ENCODE data around the gene SMIM32.
A peak's percentile ranks its signal among the peaks of the same experiment; 100 is the strongest.

The SMIM32 gene

DNA sequence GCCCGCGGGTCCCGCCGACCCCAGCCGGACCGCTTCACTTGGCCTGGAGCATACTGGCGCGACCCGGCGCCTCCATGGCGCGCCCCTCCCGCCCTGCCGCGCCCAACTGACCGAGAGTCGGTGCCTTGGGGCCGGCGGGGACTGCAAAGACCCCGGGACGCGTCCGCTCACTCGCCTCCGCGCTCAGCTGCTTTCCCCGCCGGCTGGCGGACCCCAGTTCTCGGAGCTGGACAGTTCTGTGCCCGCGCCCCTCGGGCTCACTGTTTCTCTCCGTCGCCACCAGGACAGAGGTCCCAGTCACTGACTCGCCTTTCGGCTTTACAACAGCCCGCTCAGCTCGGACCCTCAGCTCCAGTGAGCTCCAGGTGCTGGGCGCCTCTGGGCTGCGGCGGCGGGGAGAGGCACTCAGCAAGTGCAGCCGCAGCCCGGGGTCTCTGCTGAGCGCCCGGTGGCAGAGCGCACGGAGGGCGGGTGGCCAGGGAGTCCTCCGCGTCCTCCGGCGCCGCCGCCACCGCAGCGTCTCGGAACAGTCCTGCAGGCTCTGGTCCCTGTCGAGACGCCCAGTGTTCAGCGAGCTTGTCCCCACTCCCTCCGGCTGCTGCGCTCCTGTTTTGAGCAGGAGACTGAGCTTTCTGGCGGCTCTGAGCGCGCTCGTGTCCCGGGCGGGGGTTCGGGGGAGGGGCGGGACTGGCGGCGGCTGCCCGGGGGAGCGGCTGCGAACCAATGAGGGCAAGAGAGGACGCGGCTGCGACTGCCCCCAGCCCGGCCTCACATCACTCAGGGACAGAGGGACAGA, at the start of gene SMIM32:
TSS of gene SMIM32 (minus strand) at position 637 of the 796 bp plus-strand sequence. CDS start 638 bp downstream, outside the sequence.
- no peak for DNase-seq (ENCODE audit: low spot score)

DNA sequence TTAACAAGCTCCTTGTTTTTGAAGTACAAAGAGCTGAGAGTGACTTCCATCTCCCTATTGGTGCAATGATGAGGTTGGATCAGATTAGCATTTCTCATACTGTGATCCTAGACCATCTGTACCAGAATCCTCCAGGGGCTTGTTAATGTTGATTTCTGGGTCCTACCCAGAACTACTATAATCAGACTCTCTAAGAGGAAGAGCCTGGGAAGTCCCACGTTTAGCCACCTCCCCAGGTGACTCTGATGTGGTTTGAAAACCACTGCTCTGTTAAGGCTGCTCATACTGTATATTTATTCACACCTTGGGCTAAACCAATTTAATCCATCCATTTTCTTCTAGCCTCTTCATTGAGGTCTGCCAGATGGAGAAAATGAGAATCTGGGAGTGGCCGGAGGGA, 49.6 kb upstream of the SMIM32 start:
- DNase-seq (ENCODE audit: low spot score): no peak

DNA sequence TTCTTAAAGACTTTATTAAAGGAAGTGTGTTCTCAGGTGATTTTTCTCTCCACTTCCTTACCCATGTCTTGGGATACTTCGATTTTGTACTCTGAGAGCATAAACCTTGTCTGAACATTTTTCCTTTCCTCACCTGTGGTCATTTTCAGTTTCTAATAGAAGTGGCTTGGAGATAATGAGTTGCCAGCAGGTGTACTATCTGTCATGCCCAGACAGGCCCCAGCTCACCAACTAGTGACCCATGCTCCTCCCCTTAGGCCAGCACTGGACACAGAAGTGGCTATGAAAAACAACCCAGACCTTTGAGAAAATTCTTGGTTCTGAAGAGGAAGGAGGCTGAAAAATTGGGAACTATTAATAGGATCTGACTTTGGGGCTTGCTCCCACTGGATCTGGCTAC, 49.2 kb upstream of the SMIM32 start:
- DNase-seq (ENCODE audit: low spot score): no peak

DNA sequence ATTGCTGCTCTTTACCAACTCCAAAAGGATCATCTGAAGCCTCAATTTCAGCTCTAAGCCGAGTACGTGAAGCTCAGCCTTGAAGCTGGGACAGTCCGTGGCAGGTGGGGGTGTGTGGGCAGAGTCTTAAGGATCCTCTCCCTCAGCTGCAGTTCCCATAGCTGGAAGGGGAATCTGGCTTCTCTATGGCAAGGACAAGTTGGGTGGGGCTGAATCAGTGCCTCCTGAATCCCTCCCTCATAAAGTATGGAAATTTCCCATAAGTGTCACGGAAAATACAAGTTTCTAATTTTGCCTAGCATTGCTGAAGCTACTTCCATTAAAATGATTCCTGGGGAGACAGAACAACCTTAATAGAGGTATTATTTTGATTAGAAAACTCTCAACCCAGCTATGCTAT, 47.9 kb upstream of the SMIM32 start:
- no peak for DNase-seq (ENCODE audit: low spot score)

DNA sequence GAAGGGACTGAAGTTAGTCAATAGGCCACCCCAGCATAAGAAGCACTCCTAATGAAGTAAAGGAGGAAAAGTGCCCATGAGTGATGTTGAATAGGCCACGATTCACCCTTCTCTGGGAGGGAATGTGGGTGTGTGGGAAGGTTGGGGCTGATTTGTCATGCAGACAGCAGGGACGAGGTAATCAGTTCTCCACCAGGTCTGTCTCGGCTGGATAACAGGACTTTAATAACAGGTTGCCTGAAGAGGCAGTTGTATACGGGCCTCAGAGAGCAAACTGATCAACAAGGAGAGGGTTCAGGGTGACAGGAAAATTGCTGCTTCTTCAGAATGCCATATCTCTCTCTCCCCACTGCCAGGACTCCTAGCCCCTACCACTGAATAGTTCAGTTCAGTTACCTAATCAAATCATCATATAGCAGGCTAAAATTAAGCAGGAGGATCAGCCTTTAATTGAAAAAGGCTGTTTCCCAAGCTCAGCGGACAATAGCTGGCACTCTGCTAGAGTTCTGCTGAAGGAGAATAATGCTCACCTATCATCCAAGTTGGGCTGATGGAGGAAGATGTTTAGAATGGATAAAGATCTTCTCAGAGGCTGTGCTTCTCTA, 43.6 kb upstream of the SMIM32 start:
- no peak for DNase-seq (ENCODE audit: low spot score)

DNA sequence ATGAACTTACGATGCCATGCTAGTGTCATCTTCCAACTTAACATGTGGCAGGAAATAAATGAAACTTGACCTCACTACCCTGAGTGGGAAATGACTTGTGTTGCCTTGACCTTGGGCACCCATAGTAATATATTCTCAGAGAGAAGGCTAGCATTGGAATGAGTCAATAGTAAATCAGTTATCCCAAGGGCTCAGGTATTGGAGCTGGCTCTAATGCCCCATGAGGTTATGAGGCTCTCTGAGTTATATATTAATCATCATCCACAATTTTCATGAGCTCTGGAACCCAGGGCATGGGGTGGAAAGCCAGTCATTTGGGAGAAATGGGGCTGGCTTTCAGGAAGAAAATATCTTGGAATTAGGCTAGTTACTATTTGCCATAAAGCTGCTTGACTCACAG, 42.4 kb upstream of the SMIM32 start:
- no peak for DNase-seq (ENCODE audit: low spot score)

DNA sequence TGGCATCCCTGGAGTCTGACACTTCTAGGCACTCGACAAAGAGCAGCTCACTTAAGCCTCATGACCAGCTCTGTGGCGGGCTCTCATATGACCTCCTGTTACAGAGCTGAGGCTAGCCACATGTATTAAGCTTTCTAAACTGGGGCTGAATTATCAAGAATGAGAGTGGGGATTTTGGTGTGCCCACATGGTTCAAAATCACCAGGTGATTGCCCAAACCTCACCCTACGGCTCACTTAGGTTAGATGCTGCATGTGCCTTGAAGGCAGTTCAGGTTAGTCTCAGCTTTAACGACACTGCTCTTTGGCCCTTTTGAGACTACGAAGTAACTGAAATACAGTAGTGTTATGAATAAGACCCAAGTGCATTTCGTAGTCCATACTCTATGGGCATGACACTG, 39.4 kb upstream of the SMIM32 start:
- DNase-seq (ENCODE audit: low spot score): no peak

DNA sequence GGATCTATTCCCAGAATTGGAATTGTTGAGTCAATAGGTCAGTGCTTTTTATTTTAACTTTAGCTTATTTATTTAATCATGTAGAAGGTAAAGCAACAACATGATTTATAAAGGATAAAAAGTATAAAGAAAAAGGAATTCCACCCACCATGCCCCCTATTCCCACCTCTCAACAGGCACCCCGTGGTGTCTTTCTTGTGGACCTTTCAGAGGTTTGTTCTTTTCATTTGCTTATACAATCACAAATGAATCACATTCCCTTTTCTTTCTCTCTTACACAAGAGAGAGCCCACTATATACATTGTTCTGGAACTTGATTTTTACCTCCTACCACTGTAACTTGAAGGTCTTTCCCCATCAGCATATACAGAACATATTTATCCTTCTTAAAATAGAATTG, 37.2 kb upstream of the SMIM32 start:
- DNase-seq (ENCODE audit: low spot score): no peak

DNA sequence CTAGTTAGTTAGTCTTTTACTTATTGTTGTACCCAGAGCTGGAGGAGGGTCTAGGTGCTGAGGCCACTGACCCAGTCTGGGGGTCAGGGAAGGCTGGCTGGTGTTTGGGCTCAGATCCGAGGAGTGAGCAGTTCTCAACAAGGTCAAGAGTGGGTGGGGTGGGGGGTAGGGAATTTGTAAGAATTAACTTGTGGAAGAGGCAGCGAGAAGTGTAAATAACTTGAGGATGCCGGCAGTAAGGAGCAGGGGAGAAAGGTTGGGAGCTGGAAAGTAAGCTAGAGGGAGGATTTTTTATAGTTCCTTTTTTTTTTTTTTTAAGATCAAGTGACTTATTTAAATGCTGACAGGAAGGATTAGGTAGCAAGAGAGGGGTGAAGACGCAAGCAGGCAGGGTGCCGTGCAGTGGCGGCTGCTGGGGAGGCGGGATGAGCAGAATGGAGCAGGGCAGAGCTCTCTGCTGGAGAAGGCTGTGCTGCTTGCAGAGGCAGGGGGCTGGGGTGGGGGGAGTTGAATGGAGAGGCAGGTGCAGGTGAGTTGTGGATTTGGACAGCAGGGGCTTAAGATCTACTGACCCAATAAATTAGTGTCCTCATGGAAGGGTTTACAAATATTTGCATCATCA, 35.3 kb upstream of the SMIM32 start:
- no peak for DNase-seq (ENCODE audit: low spot score)

DNA sequence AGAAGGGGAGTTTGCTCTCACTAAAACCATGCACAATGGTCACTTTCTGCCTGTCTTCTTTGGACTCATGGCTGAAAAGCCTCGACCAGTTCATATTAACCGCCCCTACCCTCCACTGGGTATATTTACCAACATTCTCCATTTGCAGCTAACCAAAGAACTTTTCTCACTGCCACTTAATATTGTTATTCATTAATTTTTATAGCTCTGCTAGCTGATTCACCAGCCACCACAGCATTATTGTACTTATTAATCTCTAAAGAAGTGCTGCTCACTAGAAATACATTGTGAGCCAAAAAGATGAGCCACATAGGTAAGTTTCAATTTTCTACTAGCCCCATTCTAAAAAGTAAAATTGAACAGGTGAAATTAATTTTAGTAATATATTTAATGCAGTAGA, 33.4 kb upstream of the SMIM32 start:
- DNase-seq (ENCODE audit: low spot score): no peak

DNA sequence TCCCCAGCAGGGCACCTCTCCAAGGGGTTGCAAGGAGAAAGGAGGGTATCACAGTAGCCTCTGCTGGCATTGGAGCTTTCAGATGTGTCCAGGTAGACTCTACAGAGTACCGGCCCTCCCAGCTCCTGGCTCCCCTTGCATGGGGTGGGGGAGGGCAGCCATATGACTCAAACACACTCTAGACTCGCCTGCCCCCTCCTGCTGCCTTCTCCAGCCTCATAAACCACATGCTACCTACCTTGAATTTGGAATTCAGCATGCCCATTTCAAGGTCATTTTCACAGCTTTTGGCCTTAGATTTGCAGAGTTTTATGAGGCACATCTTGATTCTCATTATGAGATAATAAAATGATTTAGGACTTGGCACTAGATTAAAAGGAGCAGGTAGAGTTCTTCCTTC, 32.8 kb upstream of the SMIM32 start:
- no peak for DNase-seq (ENCODE audit: low spot score)

DNA sequence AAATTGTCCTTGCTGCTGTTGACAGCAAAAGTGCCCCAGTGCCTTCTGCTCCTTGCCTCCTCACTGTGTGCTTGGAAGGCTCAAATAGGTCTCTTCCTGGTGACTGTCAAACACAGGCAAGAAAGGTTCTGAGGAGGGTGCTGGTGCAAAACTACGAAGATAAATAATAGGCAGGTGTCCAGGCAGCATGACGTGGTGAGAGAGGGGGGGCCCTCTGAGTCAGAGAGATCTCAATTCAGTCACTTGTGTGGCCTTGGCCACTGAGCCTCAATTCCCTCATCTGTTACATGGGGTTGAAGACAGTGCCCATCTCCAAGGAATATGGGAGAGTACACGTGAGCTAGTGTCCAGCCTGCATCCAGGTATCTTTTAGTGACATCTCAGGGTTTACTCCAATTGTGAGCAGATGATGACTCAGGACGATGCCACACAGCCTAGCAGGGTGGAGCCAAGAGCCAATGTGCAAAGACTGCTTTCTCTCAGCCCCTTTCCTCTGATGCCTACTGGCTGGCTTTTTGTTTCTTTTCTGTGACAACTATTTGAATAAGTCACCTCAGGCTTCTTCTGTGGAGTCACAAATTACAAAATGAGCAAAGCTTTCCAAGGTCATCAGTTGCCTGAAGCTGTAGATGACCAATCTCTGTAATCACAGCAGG, 29.7 kb upstream of the SMIM32 start:
- no peak for DNase-seq (ENCODE audit: low spot score)

DNA sequence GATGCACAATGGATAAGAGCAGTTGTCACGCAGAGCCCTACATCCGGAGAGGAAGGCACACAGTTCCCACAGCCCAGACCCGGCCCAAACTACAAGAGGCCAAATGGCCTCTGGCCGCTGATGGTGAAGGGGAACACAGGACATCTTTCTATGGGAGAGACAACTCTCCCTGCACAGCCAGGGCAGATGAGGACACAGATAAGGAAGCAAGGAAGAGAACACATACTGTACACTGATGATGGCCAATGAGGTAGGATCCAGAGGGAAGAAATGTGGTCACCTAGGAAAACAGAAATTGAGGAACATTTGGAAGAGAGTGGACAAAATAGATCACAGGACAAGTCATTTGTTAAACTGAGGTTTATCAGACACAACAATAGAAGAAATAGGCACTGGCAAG, 28.4 kb upstream of the SMIM32 start:
- DNase-seq (ENCODE audit: low spot score): no peak

DNA sequence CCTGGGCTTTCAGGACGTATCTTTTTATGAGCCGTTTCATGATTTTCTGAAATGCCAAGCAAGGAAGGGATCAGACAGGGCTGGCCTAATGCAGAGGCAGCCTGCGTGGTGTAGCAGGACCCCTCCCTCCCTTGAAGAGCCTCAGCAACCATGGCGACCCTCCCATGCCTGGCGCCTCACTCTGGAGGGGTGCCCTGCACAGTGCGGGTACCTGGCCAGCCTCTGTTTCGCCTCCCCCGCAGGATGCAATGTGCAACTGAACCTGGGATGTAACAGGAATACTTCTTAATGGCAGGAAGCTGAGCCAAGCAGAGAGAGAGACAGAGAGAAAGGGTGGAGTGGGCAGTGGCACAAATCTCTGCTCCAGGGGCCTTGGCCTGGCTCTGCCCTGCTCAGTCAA, 23.3 kb upstream of the SMIM32 start:
- no peak for DNase-seq (ENCODE audit: low spot score)

DNA sequence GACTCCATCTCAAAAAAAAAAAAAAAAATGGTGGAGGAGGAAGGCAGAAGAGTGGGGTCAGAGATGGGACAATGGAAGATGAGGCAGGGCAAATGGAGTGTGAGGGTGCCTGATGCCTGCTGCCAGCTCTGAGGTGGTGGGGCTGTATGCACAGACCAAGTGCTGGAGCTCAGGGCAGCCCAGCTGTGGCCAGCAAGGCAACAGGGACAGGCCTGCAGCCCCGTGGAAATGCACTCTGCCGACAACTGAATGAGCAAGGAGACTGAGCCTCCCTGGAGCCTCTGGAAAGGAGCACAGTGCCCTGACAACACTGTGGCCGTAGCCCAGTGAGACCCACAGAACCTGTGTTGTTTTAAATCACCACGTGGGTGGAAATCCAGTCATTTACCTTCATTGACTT, 22.9 kb upstream of the SMIM32 start:
- DNase-seq (ENCODE audit: low spot score): no peak

DNA sequence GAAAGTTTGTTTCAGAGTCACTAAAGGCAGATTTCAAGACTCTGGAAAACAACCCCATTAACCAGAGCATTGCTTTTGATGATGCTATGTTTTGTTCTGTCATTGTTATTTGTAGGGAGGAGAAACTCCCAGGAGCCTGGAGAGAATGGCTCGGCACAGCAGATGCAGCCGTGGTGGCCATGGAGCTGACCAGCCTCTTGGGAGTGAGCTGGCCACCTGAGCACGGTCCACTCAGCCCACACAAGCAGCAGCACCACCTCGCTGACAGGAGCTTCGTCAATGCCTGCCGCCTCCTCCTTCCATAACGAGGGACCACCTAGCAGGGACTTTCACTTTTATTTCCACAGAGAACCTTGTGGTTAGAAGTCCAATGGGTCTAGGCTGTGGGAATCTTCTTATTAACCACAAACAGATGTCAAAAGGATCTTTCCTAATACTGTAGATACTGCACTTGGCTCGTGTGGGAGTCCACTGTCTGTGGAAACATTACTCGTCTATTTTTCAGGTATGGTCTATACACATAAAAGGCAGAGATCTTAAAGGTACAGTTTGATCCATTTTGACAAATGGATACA, 21.0 kb upstream of the SMIM32 start:
- DNase-seq (ENCODE audit: low spot score): no peak

DNA sequence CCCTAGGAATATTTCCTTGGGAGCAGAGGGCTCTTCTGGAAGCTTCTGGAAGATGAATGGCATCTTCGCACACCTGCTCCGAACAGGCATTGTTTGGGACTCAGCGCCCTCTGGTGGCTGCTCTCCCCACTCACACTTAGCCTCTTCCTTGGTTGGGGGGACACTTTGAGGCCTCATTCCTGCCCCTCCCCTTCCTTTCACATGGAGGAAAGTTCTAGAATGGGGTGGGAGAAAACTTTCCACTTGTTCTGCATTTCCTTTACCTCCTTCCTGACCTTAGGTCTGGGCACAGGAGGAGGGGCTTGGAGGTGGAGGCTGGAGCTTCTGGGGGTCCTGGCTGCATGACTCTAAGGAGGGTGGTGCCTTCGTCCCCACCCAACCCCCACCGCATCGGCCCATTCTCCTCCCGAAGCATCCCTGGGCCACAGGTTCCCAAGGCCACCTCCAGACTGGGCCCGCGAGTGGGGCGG, 19.3 kb upstream of the SMIM32 start:
- DNase-seq (ENCODE audit: low spot score): peak; percentile 42

DNA sequence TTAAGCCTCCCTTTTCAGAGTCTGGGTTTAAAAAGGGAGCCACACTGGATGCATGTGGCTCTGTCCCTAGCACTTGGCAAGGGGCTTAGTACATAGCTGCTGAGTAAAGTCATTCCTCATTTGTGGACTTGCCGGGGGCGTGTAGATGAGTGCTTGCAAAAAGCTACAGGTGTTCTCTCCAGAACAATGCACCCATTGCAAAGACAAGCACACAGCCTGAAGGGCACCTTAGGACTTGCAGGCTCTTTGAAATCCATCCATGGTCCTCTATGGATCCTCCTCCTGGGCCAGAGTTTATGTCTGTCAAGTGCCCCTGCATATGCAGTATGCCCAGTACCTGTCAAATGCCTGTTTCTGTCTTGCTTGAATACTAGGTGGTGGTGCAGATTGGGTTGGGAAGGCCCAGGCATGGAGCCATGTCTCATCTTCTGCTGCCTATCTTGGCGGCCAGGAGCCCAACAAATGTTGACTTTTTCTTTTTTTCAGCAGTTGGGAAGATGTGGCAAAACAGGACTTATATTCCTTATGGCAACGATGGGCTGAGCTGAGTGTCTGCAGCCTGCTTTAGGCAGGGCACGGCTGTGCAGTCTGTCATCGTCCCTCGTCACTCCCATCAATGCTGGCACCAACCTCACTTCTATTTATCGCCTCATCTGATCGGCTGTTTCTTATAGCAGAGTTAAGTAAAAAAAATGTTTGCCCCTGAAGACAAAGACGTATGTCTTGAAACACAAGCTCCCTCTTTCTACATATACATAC, 18.5 kb upstream of the SMIM32 start:
- DNase-seq (ENCODE audit: low spot score): no peak

DNA sequence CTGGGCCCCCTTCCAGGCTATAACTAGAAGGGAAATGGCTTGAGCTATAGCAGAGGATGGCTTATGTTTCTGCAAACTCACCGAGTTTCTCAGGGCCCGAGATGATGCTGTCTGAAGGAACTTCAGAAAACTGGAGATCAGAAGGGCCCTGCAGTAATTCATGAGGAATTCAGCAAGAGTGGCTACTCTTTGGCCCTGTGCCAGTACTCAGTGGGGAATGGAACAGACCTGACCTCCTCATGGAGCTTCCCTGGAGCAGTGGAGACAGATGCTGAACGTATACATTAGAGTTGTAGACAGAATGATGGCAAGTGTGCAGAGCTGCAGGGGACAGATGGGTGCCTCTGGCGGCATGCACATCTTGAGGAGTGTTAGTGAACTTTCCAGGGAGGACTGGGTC, 17.3 kb upstream of the SMIM32 start:
- no peak for DNase-seq (ENCODE audit: low spot score)

DNA sequence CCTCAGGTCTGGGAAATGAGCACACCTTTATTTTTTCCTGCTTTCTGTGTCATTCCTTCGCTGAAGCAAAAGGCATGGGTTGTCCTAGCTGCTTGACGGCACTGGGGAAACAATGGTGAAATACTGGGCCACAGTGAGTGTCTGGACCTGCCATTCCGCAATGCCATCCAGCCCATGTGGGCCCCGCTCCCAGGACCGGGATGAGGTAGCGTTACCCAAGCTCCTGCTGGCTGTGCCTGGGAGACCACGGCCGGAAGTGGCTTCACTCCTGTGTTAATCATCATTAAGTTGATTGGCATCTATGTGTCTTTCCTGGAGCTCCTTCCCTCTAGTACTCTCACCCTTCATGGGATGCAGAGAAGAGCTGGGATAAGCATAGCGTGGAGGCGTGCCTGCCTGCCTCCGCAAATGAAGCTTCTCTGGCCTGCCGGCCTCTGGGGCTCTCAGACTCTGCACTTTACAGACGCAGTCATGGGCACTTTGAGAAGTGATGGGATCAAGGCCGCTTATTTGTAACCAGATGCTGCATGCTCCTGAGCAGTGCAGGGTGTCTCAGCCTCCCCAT, 16.5 kb upstream of the SMIM32 start:
- no peak for DNase-seq (ENCODE audit: low spot score)

DNA sequence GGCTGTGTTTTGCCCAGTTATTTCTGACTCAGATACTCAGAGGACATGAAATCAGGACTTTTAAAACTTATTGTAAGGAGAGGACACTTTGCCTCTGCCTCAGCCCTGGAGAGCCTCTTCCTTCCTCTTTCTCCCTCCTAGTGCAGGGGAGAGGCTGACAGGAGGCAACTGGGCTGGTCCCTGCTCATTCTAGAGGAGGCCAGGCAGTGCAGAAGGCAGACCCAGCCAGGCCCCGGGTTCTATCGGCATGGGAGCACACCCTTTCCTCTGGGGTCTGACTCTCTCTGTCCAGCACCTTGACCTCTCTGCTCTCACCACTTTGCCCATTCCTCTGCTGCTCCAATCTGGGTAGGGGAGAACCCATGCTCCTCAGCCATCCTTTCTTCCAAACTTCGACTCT, 16.0 kb upstream of the SMIM32 start:
- no peak for DNase-seq (ENCODE audit: low spot score)

Data from activated CD4-positive, alpha-beta T cell treated with anti-CD3 and anti-CD28 coated beads, Interleukin-2, Interleukin-4, amounts not matched to agents 100 ng/mL and 50 ng/mL, durations not matched to agents 16 hours and 8 hours (primary cell).